HCT116 (cell line): ENCODE data around the gene GPRIN1.

Experiments
- EZH2 ChIP-seq: fragments of 200-600 bp; sonication (generic); IDR thresholded peaks from 2 replicates; pipeline ENCODE4 v1.6.1; 2017; ENCODE audit warnings: antibody characterized with exemption, mixed run types
- EZH2phosphoT487 ChIP-seq: fragments of 200-600 bp; IDR thresholded peaks from 2 replicates; pipeline ENCODE4 v1.6.1; 2018; ENCODE audit warnings: antibody characterized with exemption, borderline replicate concordance
- JUND ChIP-seq: IDR thresholded peaks from 2 replicates; pipeline ENCODE4 v1.6.1; 2012
- MAX ChIP-seq: IDR thresholded peaks from 2 replicates; pipeline ENCODE4 v1.6.1; 2012
- POLR2A ChIP-seq: IDR thresholded peaks from 2 replicates; pipeline ENCODE4 v1.7.0; 2011; ENCODE audit warnings: borderline replicate concordance; ENCODE audit not compliant: insufficient read depth, insufficient read length; ENCODE audit errors: extremely low read depth
- POLR2AphosphoS5 ChIP-seq: IDR thresholded peaks from 2 replicates; pipeline ENCODE4 v1.6.1; 2011; ENCODE audit warnings: mild to moderate bottlenecking, low read depth, low read length, moderate library complexity
- TCF7L2 ChIP-seq: IDR thresholded peaks from 2 replicates; pipeline ENCODE4 v1.7.0; 2011; ENCODE audit warnings: borderline replicate concordance, inconsistent platforms; ENCODE audit not compliant: insufficient read depth, insufficient read length; ENCODE audit errors: extremely low read depth
- ZNF274 ChIP-seq: fragments of 200-500 bp; sonication (Bioruptor generic); IDR thresholded peaks from 2 replicates; pipeline ENCODE4 v1.6.1; 2014; ENCODE audit warnings: mild to moderate bottlenecking, low read depth, low read length, inconsistent platforms
- TF ChIP-seq, protein P1 (sequence below), 3 experiments: fragments of 200-600 bp in 1 of 3; sonication (generic) in 1 of 3; IDR thresholded peaks in 2 of 3; conservative IDR thresholded peaks in 1 of 3; 2 replicates each; pipeline ENCODE4 v1.5.1; 2012 to 2017; ENCODE audit warnings: low read depth in 2 of 3, low read length in 2 of 3, antibody characterized with exemption in 1 of 3, borderline replicate concordance in 1 of 3, control low read depth in 1 of 3, mild to moderate bottlenecking in 1 of 3, mixed read lengths in 1 of 3, mixed run types in 1 of 3, moderate library complexity in 1 of 3; ENCODE audit not compliant: insufficient read depth in 1 of 3
- TF ChIP-seq, protein P2 (sequence below): IDR thresholded peaks from 2 replicates; pipeline ENCODE4 v1.6.1; 2012

DNA sequence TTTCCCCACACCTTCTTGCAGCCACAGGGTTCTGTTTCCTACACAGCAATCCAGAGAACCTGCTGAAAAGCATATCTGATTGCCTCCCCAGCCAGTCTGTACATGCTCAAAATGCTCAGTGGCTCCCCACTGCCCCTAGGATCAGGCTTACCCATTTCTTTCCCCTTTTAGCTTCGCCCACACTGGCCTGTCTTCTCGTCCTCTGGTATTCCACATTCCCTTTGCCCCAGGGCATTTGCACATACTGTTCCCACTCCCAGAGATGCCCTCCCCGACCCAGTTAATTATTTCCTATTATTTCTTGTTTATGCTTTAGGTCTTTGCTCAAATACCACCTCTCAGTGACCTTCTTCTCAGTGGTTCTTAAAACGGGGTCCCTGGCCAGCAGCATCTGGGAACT, 30.7 kb upstream of the GPRIN1 start:
- TF ChIP-seq, protein P1, sequence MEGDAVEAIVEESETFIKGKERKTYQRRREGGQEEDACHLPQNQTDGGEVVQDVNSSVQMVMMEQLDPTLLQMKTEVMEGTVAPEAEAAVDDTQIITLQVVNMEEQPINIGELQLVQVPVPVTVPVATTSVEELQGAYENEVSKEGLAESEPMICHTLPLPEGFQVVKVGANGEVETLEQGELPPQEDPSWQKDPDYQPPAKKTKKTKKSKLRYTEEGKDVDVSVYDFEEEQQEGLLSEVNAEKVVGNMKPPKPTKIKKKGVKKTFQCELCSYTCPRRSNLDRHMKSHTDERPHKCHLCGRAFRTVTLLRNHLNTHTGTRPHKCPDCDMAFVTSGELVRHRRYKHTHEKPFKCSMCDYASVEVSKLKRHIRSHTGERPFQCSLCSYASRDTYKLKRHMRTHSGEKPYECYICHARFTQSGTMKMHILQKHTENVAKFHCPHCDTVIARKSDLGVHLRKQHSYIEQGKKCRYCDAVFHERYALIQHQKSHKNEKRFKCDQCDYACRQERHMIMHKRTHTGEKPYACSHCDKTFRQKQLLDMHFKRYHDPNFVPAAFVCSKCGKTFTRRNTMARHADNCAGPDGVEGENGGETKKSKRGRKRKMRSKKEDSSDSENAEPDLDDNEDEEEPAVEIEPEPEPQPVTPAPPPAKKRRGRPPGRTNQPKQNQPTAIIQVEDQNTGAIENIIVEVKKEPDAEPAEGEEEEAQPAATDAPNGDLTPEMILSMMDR (IDR thresholded peaks at IDR 0.05 in 2 of 3, conservative IDR thresholded peaks at IDR 0.05 in 1 of 3; ENCODE audit: borderline replicate concordance in 1 of 3, insufficient read depth in 1 of 3, low read depth in 2 of 3, low read length in 2 of 3) = no peak
- TF ChIP-seq POLR2A (no peak), EZH2 (no peak), TCF7L2 (no peak), POLR2AphosphoS5 (no peak), JUND (no peak), EZH2phosphoT487 (no peak), MAX (no peak), ZNF274 (no peak)
- TF ChIP-seq, protein P2, sequence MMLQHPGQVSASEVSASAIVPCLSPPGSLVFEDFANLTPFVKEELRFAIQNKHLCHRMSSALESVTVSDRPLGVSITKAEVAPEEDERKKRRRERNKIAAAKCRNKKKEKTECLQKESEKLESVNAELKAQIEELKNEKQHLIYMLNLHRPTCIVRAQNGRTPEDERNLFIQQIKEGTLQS = no peak
